Measurements from ENCODE around the gene TMEM178B.
"Not testable (repeated sequence)": the region's sequence is repeated elsewhere in the genome, so short reads cannot be mapped to it uniquely, and the experiment has no call there.

TMEM178B gene

GRCh38 chr7:141312828-141313521, 239.1 kb downstream of the TMEM178B start:
- DNase-seq (ENCODE audit: low read depth, low spot score) = no peak

GRCh38 chr7:141313896-141314295, 240.0 kb downstream of the TMEM178B start:
- no peak for DNase-seq (ENCODE audit: low read depth, low spot score)

- DNase-seq (ENCODE audit: low read depth, low spot score) = no peak
Measured at GRCh38 chr7:141317033-141317585, 243.2 kb downstream of the TMEM178B start.

GRCh38 chr7:141320287-141320686, 246.4 kb downstream of the TMEM178B start:
- DNase-seq (ENCODE audit: low read depth, low spot score) = no peak

GRCh38 chr7:141322383-141322782, 248.5 kb downstream of the TMEM178B start:
- DNase-seq (ENCODE audit: low read depth, low spot score) = no peak

GRCh38 chr7:141323826-141324225, 250.0 kb downstream of the TMEM178B start:
- no peak for DNase-seq (ENCODE audit: low read depth, low spot score)

- DNase-seq (ENCODE audit: low read depth, low spot score) = no peak
Measured at GRCh38 chr7:141324870-141325269, 251.0 kb downstream of the TMEM178B start.

- DNase-seq (ENCODE audit: low read depth, low spot score) = no peak
Measured at GRCh38 chr7:141325275-141325674, 251.4 kb downstream of the TMEM178B start.

GRCh38 chr7:141328290-141328689, 254.4 kb downstream of the TMEM178B start:
- DNase-seq (ENCODE audit: low read depth, low spot score) = no peak

- DNase-seq (ENCODE audit: low read depth, low spot score) = not testable (repeated sequence)
Measured at GRCh38 chr7:141330285-141330684, 256.4 kb downstream of the TMEM178B start.

GRCh38 chr7:141333459-141333858, 259.6 kb downstream of the TMEM178B start:
- DNase-seq (ENCODE audit: low read depth, low spot score) = no peak

- no peak for DNase-seq (ENCODE audit: low read depth, low spot score)
Measured at GRCh38 chr7:141335164-141335563, 261.3 kb downstream of the TMEM178B start.

GRCh38 chr7:141339603-141340002, 265.7 kb downstream of the TMEM178B start:
- DNase-seq (ENCODE audit: low read depth, low spot score) = no peak

GRCh38 chr7:141340991-141341390, 267.1 kb downstream of the TMEM178B start:
- DNase-seq (ENCODE audit: low read depth, low spot score) = no peak

- DNase-seq (ENCODE audit: low read depth, low spot score) = no peak
Measured at GRCh38 chr7:141342621-141343408, 269.0 kb downstream of the TMEM178B start.

- DNase-seq (ENCODE audit: low read depth, low spot score) = no peak
Measured at GRCh38 chr7:141344153-141344935, 270.5 kb downstream of the TMEM178B start.

GRCh38 chr7:141348728-141349127, 274.9 kb downstream of the TMEM178B start:
- DNase-seq (ENCODE audit: low read depth, low spot score) = no peak

- DNase-seq (ENCODE audit: low read depth, low spot score) = no peak
Measured at GRCh38 chr7:141349338-141349737, 275.5 kb downstream of the TMEM178B start.

GRCh38 chr7:141349804-141350203, 275.9 kb downstream of the TMEM178B start:
- DNase-seq (ENCODE audit: low read depth, low spot score) = no peak

- DNase-seq (ENCODE audit: low read depth, low spot score) = no peak
Measured at GRCh38 chr7:141351175-141351574, 277.3 kb downstream of the TMEM178B start.

- no peak for DNase-seq (ENCODE audit: low read depth, low spot score)
Measured at GRCh38 chr7:141352955-141353354, 279.1 kb downstream of the TMEM178B start.

- no peak for DNase-seq (ENCODE audit: low read depth, low spot score)
Measured at GRCh38 chr7:141354251-141354650, 280.4 kb downstream of the TMEM178B start.
